Fibroblast of mammary gland (primary cell): ENCODE data around the gene ABCG2.
A peak's percentile ranks its signal among the peaks of the same experiment; 100 is the strongest.

Experiments
- DNase-seq: peaks from one replicate; pipeline ENCODE4 v3.0.0-alpha.2; 2010; ENCODE audit warnings: low read depth
- H3K4me3 ChIP-seq: 2 replicates; pipeline ENCODE4 v1.5.1; 2011; ENCODE audit warnings: low read depth, mild to moderate bottlenecking, low read length, moderate library complexity; ENCODE audit not compliant: control insufficient read depth
- CTCF ChIP-seq: conservative IDR thresholded peaks from 2 replicates; pipeline ENCODE4 v1.5.1; 2011; ENCODE audit warnings: low read depth, low read length, inconsistent platforms; ENCODE audit not compliant: control insufficient read depth, insufficient read depth

ABCG2 gene

DNA sequence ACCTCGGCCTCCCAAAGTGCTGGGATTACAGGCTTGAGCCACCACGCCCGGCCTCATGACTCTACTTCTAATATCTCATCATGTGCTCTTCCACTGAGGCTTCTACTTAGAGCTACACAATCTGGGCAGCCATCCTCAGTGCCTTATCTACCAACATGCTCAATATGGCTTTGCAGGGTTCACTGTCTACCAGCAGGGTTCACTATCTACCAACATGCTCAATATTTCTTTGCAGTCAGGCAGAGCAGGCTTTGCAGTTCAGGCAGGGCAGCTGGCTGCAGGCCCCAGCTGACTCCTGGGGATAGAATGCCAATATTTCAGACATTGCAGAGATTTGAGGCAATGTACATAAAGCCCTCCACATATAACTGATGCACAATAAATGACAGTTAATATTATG lies 103.5 kb downstream of the ABCG2 start:
- no peak overlapping the region for H3K4me3 ChIP-seq
- TF ChIP-seq CTCF = peak; percentile 55
- peak; percentile 57 for DNase-seq

DNA sequence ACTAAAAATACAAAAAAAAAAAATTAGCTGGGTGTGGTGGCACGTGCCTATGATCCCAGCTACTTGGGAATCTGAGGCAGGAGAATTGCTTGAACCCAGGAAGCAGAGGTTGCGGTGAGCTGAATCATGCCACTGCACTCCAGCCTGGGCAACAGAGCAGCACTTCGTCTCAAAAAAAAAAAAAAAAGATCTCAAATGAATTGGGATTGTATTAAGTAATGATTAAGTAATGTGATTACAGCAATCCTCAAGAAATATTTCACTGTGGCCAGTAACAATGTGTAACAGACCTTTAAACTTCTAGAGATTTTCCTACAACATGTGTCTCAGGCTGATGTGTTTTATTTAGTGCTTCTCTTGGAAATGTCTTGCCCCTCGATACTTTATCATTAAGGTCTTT lies 104.2 kb downstream of the ABCG2 start:
- TF ChIP-seq CTCF = no peak
- no peak overlapping the region for H3K4me3 ChIP-seq
- peak; percentile 74 for DNase-seq

DNA sequence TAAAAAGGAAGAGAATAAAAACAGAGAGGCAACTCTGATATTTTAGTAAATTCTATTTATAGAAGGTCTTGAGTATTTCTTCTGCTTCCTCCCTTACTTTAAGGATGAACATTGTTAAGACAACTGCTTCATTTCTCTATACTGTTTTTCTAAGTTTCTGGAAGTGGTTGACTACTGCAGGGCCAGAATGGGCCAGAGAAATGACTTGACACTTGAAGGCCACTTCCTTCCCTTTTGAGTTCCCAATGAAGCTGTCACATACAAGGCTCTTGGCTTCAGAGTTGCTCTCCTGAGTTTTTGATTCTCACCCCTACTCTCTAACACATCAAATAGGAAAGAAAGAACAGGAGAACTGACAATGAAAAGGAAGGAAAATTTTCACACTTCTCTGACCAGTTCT lies 113.4 kb downstream of the ABCG2 start:
- no peak for TF ChIP-seq CTCF
- DNase-seq = no peak
- no peak overlapping the region for H3K4me3 ChIP-seq

- H3K4me3 ChIP-seq = no peak overlapping the region
- no peak for DNase-seq
- TF ChIP-seq CTCF = no peak
Measured at GRCh38 chr4:88043586-88044340, 114.7 kb downstream of the ABCG2 start.

DNA sequence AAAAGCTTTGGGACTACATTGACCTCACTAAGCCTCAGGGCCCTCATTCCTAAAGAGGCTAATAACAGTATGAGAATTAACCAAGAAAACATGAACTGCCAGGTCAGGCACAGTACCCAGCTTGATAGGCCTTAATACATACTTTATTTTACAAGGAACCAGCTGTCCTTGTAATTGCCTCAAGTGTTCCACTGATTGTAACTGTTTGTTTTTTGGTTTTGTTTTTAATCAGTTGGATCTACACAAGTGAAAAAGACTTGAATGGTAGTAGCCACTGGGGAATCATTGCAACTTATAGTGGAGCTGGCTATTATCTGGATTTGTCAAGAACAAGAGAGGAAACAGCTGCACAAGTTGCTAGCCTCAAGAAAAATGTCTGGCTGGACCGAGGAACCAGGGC lies 115.4 kb downstream of the ABCG2 start:
- H3K4me3 ChIP-seq = no peak overlapping the region
- no peak for TF ChIP-seq CTCF
- DNase-seq = no peak

DNA sequence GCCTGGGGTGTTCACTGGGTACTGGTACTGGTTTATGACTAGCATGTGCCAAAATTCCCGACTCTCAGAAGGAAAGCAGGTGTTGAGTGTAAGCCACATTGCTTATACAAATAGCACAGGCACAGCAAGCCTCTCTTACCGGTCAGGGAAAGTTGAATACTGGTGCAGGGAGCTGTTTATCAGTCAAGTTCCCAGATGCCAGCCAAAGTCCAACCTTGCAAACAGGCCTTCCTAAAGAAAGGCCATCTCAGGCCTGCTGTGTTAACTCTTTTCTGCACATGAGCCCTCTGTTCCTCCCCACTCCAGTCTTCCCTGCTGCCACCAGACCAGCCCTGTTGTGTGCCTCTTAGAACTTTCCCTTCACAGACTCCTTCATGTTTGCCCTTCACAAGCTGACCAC lies 116.8 kb downstream of the ABCG2 start:
- TF ChIP-seq CTCF = no peak
- DNase-seq = no peak
- H3K4me3 ChIP-seq = no peak overlapping the region

- H3K4me3 ChIP-seq = no peak overlapping the region
- no peak for TF ChIP-seq CTCF
- DNase-seq = no peak
Measured at GRCh38 chr4:88040707-88041106, 117.7 kb downstream of the ABCG2 start.
